ENCODE measurements around the gene BMP8A.

The BMP8A gene

GRCh38 chr1:39573736-39574624 lies 82.5 kb downstream of the BMP8A start:
- DNase-seq, result peak; percentile 41

GRCh38 chr1:39574646-39575045 lies 83.2 kb downstream of the BMP8A start:
- DNase-seq, result peak; percentile 42

Measured in EL (cell line).